K562 (cell line): ENCODE data around the gene ANKS3.

Experiments used
- BRCA1 ChIP-seq, 2 experiments: fragments of 450-650 bp in 1 of 2; sonication (generic) in 1 of 2; formaldehyde crosslinking in 1 of 2; IDR thresholded peaks; 2 replicates each; pipeline versions ENCODE4 v1.5.0 to v1.6.1; 2017 to 2020; ENCODE audit warnings: mild to moderate bottlenecking in 1 of 2, missing genetic modification reagents in 1 of 2
- CBFB ChIP-seq: sonication (generic); formaldehyde crosslinking; IDR thresholded peaks from 2 replicates; pipeline ENCODE4 v1.4.0; 2020; ENCODE audit warnings: mild to moderate bottlenecking, missing genetic modification reagents
- CTCF ChIP-seq, 3 experiments: IDR thresholded peaks in 2 of 3; conservative IDR thresholded peaks in 1 of 3; 2 replicates each; pipeline ENCODE4 v1.5.1; 2011 to 2012; ENCODE audit warnings: low read length in 3 of 3, mild to moderate bottlenecking in 3 of 3, control low read depth in 2 of 3, improper control_type of control experiment in 1 of 3, inconsistent platforms in 1 of 3, low read depth in 1 of 3, mixed read lengths in 1 of 3, moderate library complexity in 1 of 3; ENCODE audit not compliant: insufficient read depth in 2 of 3
- POLR2AphosphoS5 ChIP-seq: IDR thresholded peaks from 2 replicates; pipeline ENCODE4 v1.6.1; 2011; ENCODE audit warnings: mild to moderate bottlenecking, low read depth, low read length, moderate library complexity; ENCODE audit not compliant: control insufficient read depth, insufficient read depth
- ZNF699 ChIP-seq: fragments of 250-450 bp; sonication (Bioruptor Pico); IDR thresholded peaks from 2 replicates; pipeline ENCODE4 v1.8.0; 2021; ENCODE audit warnings: mild to moderate bottlenecking, moderate library complexity; ENCODE audit not compliant: insufficient replicate concordance

- TF ChIP-seq POLR2AphosphoS5 (no peak), CBFB (CRISPR knock-in tag) (no peak), BRCA1 (IDR thresholded peaks at IDR 0.05) (no peak), BRCA1 (CRISPR knock-in tag; IDR thresholded peaks at IDR 0.05) (no peak), CTCF (IDR thresholded peaks at IDR 0.05 in 2 of 3, conservative IDR thresholded peaks at IDR 0.05 in 1 of 3; ENCODE audit: insufficient read depth in 2 of 3, low read depth in 1 of 3, low read length in 3 of 3) (no peak), ZNF699 (CRISPR knock-in tag) (no peak)
Observed at GRCh38 chr16:4694642-4695451, 39.2 kb downstream of the ANKS3 start.
